ENCODE data around the gene SPTLC3.

- TF ChIP-seq POLR2A (IDR thresholded peaks at IDR 0.05): no peak
- no peak for TF ChIP-seq CTCF (IDR thresholded peaks at IDR 0.05)
These were observed 140.2 kb downstream of the SPTLC3 start for GRCh38 chr20:13148961-13149360.
